ENCODE measurements around the gene PROS1.

DNA sequence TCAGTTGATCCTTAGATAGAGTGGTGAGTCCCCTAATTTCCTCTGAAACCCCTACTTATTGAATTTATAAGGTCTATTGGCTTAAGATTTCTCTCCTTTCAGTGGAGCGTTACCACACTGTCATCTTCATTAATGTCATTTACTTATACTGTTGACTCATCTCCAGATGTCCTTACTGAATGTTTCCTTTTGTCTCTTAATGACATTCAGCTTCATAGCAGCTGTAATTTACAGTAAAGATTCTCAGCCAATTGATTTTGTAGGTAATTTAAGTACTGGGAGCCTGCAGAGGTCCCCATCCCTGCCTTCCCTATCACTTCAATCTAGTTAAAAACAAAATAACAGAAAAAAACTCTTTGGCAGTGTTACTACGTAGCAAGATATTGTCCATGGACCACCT, 35.9 kb upstream of the PROS1 start:
- TF ChIP-seq, protein P1, sequence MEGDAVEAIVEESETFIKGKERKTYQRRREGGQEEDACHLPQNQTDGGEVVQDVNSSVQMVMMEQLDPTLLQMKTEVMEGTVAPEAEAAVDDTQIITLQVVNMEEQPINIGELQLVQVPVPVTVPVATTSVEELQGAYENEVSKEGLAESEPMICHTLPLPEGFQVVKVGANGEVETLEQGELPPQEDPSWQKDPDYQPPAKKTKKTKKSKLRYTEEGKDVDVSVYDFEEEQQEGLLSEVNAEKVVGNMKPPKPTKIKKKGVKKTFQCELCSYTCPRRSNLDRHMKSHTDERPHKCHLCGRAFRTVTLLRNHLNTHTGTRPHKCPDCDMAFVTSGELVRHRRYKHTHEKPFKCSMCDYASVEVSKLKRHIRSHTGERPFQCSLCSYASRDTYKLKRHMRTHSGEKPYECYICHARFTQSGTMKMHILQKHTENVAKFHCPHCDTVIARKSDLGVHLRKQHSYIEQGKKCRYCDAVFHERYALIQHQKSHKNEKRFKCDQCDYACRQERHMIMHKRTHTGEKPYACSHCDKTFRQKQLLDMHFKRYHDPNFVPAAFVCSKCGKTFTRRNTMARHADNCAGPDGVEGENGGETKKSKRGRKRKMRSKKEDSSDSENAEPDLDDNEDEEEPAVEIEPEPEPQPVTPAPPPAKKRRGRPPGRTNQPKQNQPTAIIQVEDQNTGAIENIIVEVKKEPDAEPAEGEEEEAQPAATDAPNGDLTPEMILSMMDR (conservative IDR thresholded peaks at IDR 0.05; ENCODE audit: low read depth, low read length): no peak
- no peak for TF ChIP-seq EZH2 (IDR thresholded peaks at IDR 0.05; ENCODE audit: borderline replicate concordance, low read depth, low read length, poor library complexity, severe bottlenecking)
